ENCODE results near the gene FMOD.

DNA sequence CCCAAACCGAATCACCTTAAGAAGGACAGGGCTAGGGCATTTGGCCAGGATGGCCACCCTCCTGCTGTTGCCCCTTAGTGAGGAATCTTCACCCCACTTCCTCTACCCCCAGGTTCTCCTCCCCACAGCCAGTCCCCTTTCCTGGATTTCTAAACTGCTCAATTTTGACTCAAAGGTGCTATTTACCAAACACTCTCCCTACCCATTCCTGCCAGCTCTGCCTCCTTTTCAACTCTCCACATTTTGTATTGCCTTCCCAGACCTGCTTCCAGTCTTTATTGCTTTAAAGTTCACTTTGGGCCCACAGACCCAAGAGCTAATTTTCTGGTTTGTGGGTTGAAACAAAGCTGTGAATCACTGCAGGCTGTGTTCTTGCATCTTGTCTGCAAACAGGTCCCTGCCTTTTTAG lies 42.0 kb downstream of the FMOD start:
- TF ChIP-seq, protein P1, sequence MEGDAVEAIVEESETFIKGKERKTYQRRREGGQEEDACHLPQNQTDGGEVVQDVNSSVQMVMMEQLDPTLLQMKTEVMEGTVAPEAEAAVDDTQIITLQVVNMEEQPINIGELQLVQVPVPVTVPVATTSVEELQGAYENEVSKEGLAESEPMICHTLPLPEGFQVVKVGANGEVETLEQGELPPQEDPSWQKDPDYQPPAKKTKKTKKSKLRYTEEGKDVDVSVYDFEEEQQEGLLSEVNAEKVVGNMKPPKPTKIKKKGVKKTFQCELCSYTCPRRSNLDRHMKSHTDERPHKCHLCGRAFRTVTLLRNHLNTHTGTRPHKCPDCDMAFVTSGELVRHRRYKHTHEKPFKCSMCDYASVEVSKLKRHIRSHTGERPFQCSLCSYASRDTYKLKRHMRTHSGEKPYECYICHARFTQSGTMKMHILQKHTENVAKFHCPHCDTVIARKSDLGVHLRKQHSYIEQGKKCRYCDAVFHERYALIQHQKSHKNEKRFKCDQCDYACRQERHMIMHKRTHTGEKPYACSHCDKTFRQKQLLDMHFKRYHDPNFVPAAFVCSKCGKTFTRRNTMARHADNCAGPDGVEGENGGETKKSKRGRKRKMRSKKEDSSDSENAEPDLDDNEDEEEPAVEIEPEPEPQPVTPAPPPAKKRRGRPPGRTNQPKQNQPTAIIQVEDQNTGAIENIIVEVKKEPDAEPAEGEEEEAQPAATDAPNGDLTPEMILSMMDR (conservative IDR thresholded peaks at IDR 0.05 in 1 of 2, IDR thresholded peaks at IDR 0.05 in 1 of 2; ENCODE audit: low read depth in 1 of 2, low read length in 2 of 2) = no peak
- no peak for TF ChIP-seq EZH2 (IDR thresholded peaks at IDR 0.05; ENCODE audit: low read length, missing control alignments)
